ENCODE data around the gene TIMM29. TPM values are rescaled to one million over a fixed set of nuclear protein-coding genes. Genes with fewer than 3 reads are reported as not detected.

Gene TIMM29
- polyA plus RNA-seq, 1 donor: 19.0 TPM

Other genes with a start within 250 kb of the TIMM29 start
- 36.8 TPM for gene QTRT1, start 227.4 kb upstream of the TIMM29 start, polyA plus RNA-seq (ENCODE audit: insufficient read length)
- gene DNM2, start 210.7 kb upstream of the TIMM29 start, polyA plus RNA-seq (ENCODE audit: insufficient read length): 87.4 TPM
- gene TMED1, start 92.6 kb upstream of the TIMM29 start, polyA plus RNA-seq (ENCODE audit: insufficient read length): 41.7 TPM
- gene C19orf38, start 80.4 kb upstream of the TIMM29 start, polyA plus RNA-seq (ENCODE audit: insufficient read length): 3.7 TPM
- 75.2 TPM for gene CARM1, start 57.3 kb upstream of the TIMM29 start, polyA plus RNA-seq (ENCODE audit: insufficient read length)
- gene YIPF2, start 172 bp upstream of the TIMM29 start, polyA plus RNA-seq (ENCODE audit: insufficient read length): 28.6 TPM
- gene SMARCA4, start 32.2 kb downstream of the TIMM29 start, polyA plus RNA-seq (ENCODE audit: insufficient read length): 107 TPM
- 20.4 TPM for gene LDLR, start 160.7 kb downstream of the TIMM29 start, polyA plus RNA-seq (ENCODE audit: insufficient read length)
- gene SPC24, start 227.0 kb downstream of the TIMM29 start, polyA plus RNA-seq (ENCODE audit: insufficient read length): 10.2 TPM